Stimulated activated CD8-positive, alpha-beta memory T cell treated with anti-CD3 and anti-CD28 coated beads, Interleukin-7, amount 100 ng/mL, for 24 hours (primary cell): ENCODE measurements around the gene SCP2D1.

Experiments used
- DNase-seq: peaks from one replicate; pipeline ENCODE4 v3.0.0-alpha.2; 2020; ENCODE audit warnings: low read depth

Gene SCP2D1

GRCh38 chr20:18815194-18815942 is 1.8 kb downstream of the SCP2D1 start:
- DNase-seq, result no peak

DNA sequence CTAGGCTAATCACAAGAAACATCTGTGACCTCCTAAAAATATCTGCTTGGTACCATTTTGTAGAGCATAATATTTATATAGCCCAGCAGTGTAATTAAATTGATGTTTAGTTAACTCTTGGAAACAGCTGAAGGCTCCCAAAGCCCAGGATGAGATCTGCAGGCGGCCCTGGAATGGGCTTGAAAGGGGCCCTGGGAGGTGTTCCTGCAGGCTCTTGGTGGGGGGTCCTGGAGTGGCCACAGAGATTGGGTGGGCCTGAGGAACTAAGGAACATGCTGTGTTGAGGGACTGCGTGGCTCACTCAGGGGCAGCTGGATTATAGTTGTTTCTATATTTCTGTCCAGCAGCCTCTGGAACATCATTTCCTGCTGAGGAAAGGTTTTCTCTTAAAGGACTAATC is 9.2 kb downstream of the SCP2D1 start:
- no peak for DNase-seq

DNA sequence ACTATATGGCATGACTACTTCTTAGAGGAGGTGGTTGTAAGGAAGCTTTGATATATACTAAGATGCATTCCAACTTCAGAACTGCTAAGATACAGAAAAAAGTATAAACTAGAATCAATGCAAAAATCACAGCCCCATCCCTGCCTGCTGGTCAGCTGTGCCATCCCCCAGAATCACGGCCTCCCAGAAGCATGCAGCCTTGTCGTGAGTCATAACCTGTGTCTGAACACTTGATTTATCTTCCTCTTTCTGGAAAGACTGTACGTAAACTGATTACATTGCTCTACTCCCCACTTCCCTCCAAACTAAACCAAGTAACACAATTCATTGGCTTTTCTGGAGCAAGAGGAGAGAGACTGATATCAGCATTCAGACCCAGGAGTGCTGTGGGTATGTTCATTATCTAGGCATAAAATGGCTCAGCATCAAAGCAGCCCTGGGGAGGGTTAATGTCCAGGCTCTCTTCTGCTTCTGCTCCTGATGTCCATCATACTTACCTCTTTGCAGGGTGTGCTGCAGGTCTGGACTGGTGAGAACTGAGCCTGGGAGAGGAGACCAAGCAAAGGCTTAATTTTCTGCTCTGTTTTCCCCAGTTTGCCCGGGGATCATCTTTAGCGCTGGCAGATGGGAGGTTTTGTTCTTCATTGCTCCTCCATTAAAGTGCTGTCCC is 18.4 kb downstream of the SCP2D1 start:
- DNase-seq, result no peak

DNA sequence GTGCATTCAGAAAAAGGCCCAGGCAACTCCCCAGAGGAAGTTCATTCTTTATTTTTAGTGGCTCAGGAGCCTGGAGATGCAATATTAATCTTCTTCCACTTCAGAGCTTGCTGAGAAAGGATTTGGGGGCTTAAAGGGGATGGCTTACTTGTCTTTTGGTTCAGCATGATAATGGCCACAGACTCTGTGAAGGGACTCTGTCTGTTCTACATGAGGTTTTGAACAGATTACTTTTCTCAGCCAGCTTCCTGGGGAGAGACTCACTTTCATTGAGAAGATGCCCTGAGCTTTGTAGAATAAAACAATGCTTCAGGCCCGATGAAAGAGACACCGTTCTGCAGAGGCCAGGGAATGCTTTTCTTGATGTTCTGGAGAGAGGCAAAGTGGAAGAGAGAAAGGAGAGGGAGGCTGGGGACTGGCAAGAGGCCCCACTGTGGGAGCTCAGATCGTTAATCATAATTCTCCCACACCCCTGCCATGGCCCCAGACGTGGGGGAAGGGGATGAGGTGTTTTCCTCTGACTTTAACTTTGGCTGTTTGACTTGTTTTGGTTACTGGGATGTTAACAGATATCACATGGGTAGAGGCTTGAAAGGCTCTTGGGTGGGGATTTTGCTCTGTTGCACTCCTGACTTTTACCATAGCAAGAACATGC is 19.1 kb downstream of the SCP2D1 start:
- no peak for DNase-seq

DNA sequence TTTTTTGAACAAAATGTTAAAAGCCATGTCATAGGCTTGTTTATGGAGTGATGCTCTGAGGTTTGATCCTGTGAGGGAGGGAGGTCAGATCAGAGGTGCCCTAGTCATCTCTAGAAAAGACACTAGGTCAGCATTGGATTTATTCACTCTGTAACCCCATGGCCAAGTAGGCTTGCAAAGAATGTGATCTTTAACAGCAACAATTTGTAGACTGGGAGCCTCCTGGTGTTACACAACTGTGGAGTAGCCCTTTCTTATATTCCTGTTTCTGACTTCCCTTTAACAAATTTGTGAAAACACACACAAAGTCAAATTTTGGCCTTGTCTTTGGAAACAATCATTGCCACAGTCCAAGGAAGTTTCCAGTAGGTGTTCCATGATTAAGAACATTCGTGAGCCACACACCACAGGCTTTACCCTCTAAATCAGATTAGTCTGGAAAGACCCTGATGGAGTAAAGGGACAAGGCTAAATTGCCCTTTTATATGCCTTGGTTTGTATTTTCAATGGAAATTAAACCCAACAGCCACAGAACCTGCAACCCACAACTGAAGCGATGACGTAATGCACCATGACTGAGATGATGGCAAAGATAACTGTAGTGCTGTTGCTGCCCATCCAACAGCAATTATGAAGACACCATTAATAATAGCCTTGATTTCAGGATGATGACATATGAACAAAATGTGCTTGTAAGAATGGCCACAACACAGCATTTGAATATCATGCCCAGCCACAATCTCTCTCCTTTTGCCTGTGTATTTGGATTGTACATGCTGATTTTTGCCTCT is 22.1 kb downstream of the SCP2D1 start:
- no peak for DNase-seq

DNA sequence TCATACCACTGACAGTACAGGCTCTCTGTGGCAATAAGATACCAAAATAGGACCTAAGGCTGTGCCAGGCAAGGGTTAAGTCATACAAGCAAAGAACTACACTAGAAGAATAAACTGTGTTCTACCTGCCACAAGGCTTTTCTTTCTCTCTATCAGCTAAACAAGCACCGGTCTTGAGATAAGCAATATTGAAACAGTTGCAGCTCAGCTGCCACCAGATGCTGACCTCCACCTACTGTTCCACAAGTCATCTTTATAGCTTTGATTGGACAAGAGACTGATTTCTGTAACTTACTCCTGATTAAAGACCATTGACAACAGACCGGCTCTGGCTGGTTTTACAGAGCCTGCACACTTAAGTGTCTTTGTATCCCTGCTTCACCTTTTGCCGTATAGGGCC is 24.1 kb downstream of the SCP2D1 start:
- DNase-seq, result no peak

- DNase-seq, result no peak
Observed at GRCh38 chr20:18839507-18840247, 26.1 kb downstream of the SCP2D1 start.

- no peak for DNase-seq
Observed at GRCh38 chr20:18840248-18840645, 26.7 kb downstream of the SCP2D1 start.

- DNase-seq, result no peak
Observed at GRCh38 chr20:18845017-18845416, 31.4 kb downstream of the SCP2D1 start.

DNA sequence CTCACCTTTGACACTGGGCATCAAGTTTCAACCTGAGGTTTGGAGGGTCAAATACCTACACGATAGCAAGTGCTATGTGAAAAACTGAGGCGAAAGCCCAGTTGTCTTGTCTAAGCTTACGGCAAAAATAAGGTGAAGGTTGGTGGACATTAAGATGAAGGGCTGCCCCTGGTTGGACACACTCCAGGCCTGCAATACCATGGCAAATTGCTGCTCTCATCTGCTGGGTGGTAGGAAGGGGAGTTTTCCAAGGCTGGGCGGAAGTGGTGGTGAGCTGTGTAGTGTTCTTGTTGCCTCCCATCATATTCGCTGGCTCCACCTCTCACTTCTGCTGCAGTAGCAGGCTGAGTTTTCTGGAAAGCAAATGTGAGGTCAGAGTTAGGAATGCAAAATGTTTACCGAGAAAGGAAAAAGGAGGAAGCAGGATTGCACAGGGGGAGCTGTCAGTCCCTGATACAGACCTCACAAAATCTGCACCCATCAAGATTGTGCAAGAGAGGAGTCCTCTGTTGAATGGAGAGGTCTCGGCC is 33.7 kb downstream of the SCP2D1 start:
- DNase-seq, result no peak

GRCh38 chr20:18849131-18849530 is 35.5 kb downstream of the SCP2D1 start:
- DNase-seq, result no peak

- DNase-seq, result no peak
Observed at GRCh38 chr20:18851629-18852028, 38.0 kb downstream of the SCP2D1 start.

DNA sequence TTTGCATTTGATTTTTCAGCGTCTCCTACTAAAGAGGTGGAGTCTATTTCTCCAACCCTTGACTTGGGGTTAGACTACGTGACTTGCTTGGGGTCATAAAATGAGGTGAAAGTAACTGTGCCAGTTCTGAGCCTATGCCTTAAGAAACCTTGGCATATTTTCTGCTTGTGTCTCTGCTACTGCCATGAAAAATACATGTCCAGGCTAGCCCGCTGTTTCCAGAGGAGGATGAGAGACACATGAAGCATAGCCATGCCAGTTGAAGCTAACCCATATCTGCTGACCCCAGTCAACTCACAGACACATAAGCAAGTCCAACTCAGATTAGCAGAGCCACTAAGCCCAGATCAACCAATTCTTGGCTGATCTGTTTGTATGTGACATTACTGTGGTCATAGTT is 38.7 kb downstream of the SCP2D1 start:
- no peak for DNase-seq

DNA sequence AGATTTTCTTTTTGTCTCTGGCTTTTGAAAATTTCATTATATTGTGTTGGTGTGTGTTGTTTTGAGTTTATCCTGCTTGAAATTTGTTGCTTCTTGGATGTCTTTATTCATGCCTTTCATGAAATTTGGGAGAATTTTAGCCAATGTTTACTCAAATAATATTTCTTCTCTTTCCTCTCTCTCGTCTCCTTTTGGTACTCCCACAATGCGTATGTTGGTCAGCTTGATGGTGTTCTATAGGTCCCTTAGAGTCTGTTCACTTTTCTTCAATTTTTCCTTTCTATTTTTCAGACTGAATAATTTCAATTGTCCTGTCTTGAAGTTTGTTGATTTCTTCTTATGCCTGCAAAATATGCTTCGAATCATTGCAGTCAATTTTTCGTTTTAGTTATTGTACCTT is 39.6 kb downstream of the SCP2D1 start:
- DNase-seq, result no peak

DNA sequence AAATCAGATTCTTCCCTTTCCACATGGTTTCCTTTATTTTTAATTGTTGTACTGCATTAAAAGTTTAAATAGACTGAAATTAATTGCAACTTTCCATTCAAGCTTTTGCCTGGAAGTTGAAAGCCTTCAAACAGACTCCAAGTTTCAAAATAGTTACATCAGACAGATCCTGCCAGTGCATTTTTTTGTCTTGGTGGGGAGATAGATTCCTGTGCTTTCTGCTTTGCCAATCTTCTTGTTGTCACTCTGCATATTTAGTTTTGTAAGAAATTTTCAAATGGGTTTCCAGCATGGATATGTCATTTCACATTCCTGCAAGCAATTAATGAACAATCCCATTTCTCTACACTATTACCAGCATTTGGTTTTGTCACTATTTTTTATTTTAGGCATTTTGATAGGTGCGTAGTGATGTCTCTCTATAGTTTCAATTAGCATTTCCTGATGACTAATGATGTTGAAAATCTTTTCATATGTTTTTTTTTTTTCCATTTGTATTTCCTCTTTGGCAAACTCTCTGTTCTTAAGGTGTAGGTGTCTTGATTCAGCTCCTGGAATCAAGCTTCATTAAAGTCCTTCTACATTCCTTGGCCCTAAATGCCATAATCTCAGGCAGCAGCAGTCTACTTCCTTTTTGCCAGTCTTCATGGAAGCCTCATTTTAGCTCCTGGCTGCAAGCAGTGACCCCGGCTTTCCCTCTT is 40.5 kb downstream of the SCP2D1 start:
- no peak for DNase-seq

GRCh38 chr20:18855882-18856281 is 42.3 kb downstream of the SCP2D1 start:
- no peak for DNase-seq

DNA sequence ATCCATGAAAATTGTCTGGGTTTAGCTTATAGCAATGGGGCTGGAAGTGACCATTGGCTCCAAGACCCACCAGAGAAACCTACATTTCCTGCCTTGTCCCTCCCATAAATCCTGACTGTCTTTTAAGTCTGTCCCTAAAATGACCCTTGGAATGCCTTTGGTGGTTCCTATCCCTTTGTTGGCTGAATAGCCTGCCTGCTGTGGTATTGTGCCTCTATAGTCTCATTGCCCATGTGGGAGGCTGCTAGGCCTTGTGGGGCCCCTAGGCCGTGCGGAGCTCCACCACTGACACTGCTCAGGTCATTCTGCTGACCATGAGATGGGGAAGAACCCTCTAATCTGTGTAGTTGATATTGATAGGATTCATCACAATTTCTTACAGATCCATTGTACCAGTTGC is 43.3 kb downstream of the SCP2D1 start:
- no peak for DNase-seq

DNA sequence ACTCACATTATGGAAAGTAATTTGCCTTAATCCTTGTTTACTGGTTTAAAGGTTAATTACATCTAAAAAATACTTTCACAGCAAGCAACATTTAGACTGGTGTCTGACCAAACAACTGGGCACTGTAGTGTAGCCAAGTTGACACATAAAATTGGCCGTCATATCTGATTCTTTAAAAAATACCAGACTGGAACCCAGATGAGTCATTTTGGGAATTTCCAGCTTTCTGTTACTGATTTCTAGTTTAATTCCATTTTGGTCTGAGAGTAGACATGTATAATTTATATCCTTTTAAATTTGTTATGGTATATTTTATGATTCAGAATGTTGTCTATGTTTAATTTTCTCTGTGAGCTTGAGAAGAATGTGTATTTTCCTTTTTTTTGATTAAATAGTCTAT is 44.1 kb downstream of the SCP2D1 start:
- no peak for DNase-seq

DNA sequence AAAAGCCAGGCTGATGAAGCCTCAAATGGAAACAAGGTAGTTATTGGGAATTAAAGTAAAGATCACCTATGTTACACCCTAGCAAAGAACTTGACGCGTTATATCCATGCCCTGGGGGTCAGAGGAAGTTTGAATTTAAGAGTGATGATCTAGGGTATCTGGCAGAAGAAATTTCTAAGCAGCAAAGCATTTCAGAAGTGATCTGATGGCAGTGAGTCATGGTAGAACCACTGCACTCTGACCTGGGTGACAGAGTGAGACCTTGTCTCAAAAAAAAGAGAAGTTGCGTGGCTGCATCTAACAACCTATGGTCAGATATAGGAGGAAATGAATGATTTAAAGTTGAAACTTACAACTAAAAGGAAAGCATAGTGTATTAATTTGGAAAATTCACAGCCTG is 45.2 kb downstream of the SCP2D1 start:
- DNase-seq, result no peak
